ENCODE data around the gene ZBTB20. TPM values are rescaled to one million over a fixed set of nuclear protein-coding genes. Genes with fewer than 3 reads are reported as not detected.

ZBTB20 gene
- total and polyA plus RNA-seq, 10 of the 15 experiments (the other 5 are each of a cell fraction or from before 2014, with no cell fraction given): 0.20 to 5.5 (median 2.2) TPM

- intact Hi-C loops (cut with micrococcal nuclease; ENCODE audit: unreplicated experiment) (no loop called here), in situ Hi-C loops (cut with MboI) (no loop called here)
- FAIRE-seq (no peak), ATAC-seq (no peak), DNase-seq (ENCODE audit: low read depth, low spot score) (no peak)
- BruUV-seq (replicated peaks): no TSS peak
- Histone ChIP-seq H3K9me3 (replicated peaks; ENCODE audit: control insufficient read depth, insufficient read depth, low read length) (no peaks in the 10 kb centered on the region), H3K4me3 (no peak overlapping the region), H3K4me2 (ENCODE audit: control insufficient read depth, insufficient read depth) (no peak overlapping the region), H3K36me3 (ENCODE audit: control insufficient read depth in 2 of 2, insufficient read depth in 2 of 2, low read length in 1 of 2) (no peaks in the 10 kb centered on the region), H3K27ac (ENCODE audit: control insufficient read depth, insufficient read depth) (no peak overlapping the region), H2AFZ (ENCODE audit: control insufficient read depth, low read depth, low read length) (no peak overlapping the region), H3K4me1 (ENCODE audit: control insufficient read depth, insufficient read depth, low read length) (no peaks in the 10 kb centered on the region), H4K20me1 (ENCODE audit: control insufficient read depth, insufficient read depth) (no peaks in the 10 kb centered on the region), H3K9ac (ENCODE audit: control insufficient read depth, insufficient read depth, low read length) (no peak overlapping the region), H3K79me2 (ENCODE audit: control insufficient read depth, insufficient read depth, low read length) (no peaks in the 10 kb centered on the region), H3K27me3 (replicated peaks in 1 of 2; ENCODE audit: control insufficient read depth in 2 of 2, insufficient read depth in 2 of 2, low read length in 1 of 2) (no peaks in the 10 kb centered on the region)
- RAD21 ChIA-PET (ENCODE audit: unreplicated experiment): interaction anchor here (1.1 kb wide), 1 partner anchor 218 kb away, joined by 3 read pairs; no protein-coding TSS in a partner anchor
- POLR2A ChIA-PET: no interaction called here
- CTCF ChIA-PET: interaction anchor here (1.6 kb wide), 1 partner anchor 18 kb away, joined by 4 read pairs; no protein-coding TSS in a partner anchor
- 60% methylated on average over 1 of the region's 1 CpG for WGBS (ENCODE audit: insufficient coverage, insufficient replicate concordance, low lambda C conversion rate, missing lambda C conversion rate)
- TF ChIP-seq, protein P1, sequence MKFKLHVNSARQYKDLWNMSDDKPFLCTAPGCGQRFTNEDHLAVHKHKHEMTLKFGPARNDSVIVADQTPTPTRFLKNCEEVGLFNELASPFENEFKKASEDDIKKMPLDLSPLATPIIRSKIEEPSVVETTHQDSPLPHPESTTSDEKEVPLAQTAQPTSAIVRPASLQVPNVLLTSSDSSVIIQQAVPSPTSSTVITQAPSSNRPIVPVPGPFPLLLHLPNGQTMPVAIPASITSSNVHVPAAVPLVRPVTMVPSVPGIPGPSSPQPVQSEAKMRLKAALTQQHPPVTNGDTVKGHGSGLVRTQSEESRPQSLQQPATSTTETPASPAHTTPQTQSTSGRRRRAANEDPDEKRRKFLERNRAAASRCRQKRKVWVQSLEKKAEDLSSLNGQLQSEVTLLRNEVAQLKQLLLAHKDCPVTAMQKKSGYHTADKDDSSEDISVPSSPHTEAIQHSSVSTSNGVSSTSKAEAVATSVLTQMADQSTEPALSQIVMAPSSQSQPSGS (IDR thresholded peaks at IDR 0.05; ENCODE audit: low read length): no peak
- TF ChIP-seq, protein P2, sequence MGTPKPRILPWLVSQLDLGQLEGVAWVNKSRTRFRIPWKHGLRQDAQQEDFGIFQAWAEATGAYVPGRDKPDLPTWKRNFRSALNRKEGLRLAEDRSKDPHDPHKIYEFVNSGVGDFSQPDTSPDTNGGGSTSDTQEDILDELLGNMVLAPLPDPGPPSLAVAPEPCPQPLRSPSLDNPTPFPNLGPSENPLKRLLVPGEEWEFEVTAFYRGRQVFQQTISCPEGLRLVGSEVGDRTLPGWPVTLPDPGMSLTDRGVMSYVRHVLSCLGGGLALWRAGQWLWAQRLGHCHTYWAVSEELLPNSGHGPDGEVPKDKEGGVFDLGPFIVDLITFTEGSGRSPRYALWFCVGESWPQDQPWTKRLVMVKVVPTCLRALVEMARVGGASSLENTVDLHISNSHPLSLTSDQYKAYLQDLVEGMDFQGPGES (IDR thresholded peaks at IDR 0.05): no peak
- TF ChIP-seq TCF3 (IDR thresholded peaks at IDR 0.05; ENCODE audit: borderline replicate concordance, insufficient read depth, low read depth, low read length) (no peak), ZZZ3 (IDR thresholded peaks at IDR 0.05; ENCODE audit: control insufficient read depth, insufficient read length, low read depth) (no peak), ZBED1 (IDR thresholded peaks at IDR 0.05; ENCODE audit: borderline replicate concordance) (no peak)
- SMC1A ChIA-PET (ENCODE audit: uncharacterized antibody, unreplicated experiment): interaction anchor here (1.6 kb wide), 1 partner anchor 13 kb away, joined by 3 read pairs; no protein-coding TSS in a partner anchor
Measured at GRCh38 chr3:114508976-114509375, 638.1 kb downstream of the ZBTB20 start.
